DMS153 treated with DMSO at 0.1 percent for 48 hours (cell line): ENCODE data around the gene GJA3.

Experiments
- DNase-seq: peaks from one replicate; lab custom pipeline; 2025; ENCODE audit not compliant: unreplicated experiment; lab: John Stamatoyannopoulos, UW

The GJA3 gene

GRCh38 chr13:20128459-20128931, 32.4 kb downstream of the GJA3 start:
- DNase-seq, result no peak

GRCh38 chr13:20127562-20128458, 33.0 kb downstream of the GJA3 start:
- no peak for DNase-seq

GRCh38 chr13:20127262-20127561, 33.6 kb downstream of the GJA3 start:
- DNase-seq, result no peak

- DNase-seq, result no peak
These were observed 34.2 kb downstream of the GJA3 start for GRCh38 chr13:20126541-20127261.

- DNase-seq, result no peak
These were observed 35.1 kb downstream of the GJA3 start for GRCh38 chr13:20125783-20126165.

GRCh38 chr13:20125129-20125782, 35.6 kb downstream of the GJA3 start:
- DNase-seq, result no peak

GRCh38 chr13:20124303-20124702, 36.5 kb downstream of the GJA3 start:
- DNase-seq, result no peak

GRCh38 chr13:20121159-20121525, 39.7 kb downstream of the GJA3 start:
- DNase-seq, result no peak

GRCh38 chr13:20119960-20120359, 40.9 kb downstream of the GJA3 start:
- DNase-seq, result no peak

- no peak for DNase-seq
These were observed 42.3 kb downstream of the GJA3 start for GRCh38 chr13:20118268-20119140.

- no peak for DNase-seq
These were observed 44.6 kb downstream of the GJA3 start for GRCh38 chr13:20116213-20116612.

GRCh38 chr13:20114066-20114610, 46.7 kb downstream of the GJA3 start:
- DNase-seq, result no peak

GRCh38 chr13:20109037-20109436, 51.8 kb downstream of the GJA3 start:
- DNase-seq, result no peak

- peak; percentile 16 for DNase-seq
These were observed 54.1 kb downstream of the GJA3 start for GRCh38 chr13:20106742-20107141.

GRCh38 chr13:20105161-20105689, 55.6 kb downstream of the GJA3 start:
- DNase-seq, result no peak

GRCh38 chr13:20102525-20103180, 58.2 kb downstream of the GJA3 start:
- DNase-seq, result no peak

- peak; percentile 37 for DNase-seq
These were observed 59.2 kb downstream of the GJA3 start for GRCh38 chr13:20101467-20102316.

- DNase-seq, result no peak
These were observed 61.5 kb downstream of the GJA3 start for GRCh38 chr13:20099319-20099718.

GRCh38 chr13:20093951-20094350, 66.9 kb downstream of the GJA3 start:
- no peak for DNase-seq
